Left lung (tissue), 10 donors: Measurements from ENCODE around the gene NELFB. TPM values are rescaled to one million over a fixed set of nuclear protein-coding genes. Genes with fewer than 3 reads are reported as not detected.

ENCODE experiments used
- ATAC-seq: fragments of 200-7000 bp; cut with Tn5 transposase; one replicate; pipeline ENCODE4 v1.9.1; 2020; ENCODE audit warnings: moderate library complexity
- DNase-seq, 4 donors: peaks; one replicate each; pipeline ENCODE4 v3.0.0-alpha.2; 2013 to 2020
- H3K27ac ChIP-seq, 2 donors: fragments of 200-600 bp; sonication (generic) in 1 of 2; one replicate each; pipeline versions ENCODE4 v1.5.0 to v1.8.0; 2020 to 2021
- H3K27me3 ChIP-seq, 2 donors: fragments of 200-600 bp; sonication (generic) in 1 of 2; one replicate each; pipeline versions ENCODE4 v1.5.0 to v1.8.0; 2020 to 2021
- H3K36me3 ChIP-seq, 2 donors: fragments of 200-600 bp; sonication (generic) in 1 of 2; one replicate each; pipeline versions ENCODE4 v1.5.0 to v1.8.0; 2020 to 2021
- H3K4me1 ChIP-seq, 2 donors: fragments of 200-600 bp; one replicate each; pipeline ENCODE4 v1.8.0; 2021
- H3K4me3 ChIP-seq, 2 donors: fragments of 200-600 bp; sonication (generic) in 1 of 2; one replicate each; pipeline versions ENCODE4 v1.5.0 to v1.8.0; 2020 to 2021; ENCODE audit warnings: mild to moderate bottlenecking in 1 of 2
- H3K9me3 ChIP-seq, 2 donors: fragments of 200-600 bp; sonication (generic) in 1 of 2; one replicate each; pipeline versions ENCODE4 v1.5.0 to v1.8.0; 2020 to 2021
- CTCF ChIP-seq, 2 donors: fragments of 200-600 bp; sonication (generic) in 1 of 2; IDR thresholded peaks; one replicate each; pipeline versions ENCODE4 v1.5.0 to v1.8.0; 2021; ENCODE audit warnings: antibody characterized with exemption in 2 of 2
- intact Hi-C, 2 donors: fragments of 100-400 bp; cut with DNase I; formaldehyde crosslinking; loops; one replicate each; pipeline versions ENCODE4 v1.11.2 to v1.14.2; 2022
- polyA plus RNA-seq, 6 donors: library from polyadenylated mRNA; unstranded; fragments of 120-200 nt; gene quantifications; one replicate each; pipeline ENCODE4 v1.2.1, GENCODE V29; 2013; ENCODE audit not compliant: insufficient read length in 6 of 6
- total RNA-seq, 2 donors: library from RNA; stranded (reverse); fragmentation: NEBNext Ultra II Directional; extraction: Animal tissue kit (Norgen Biotek cat#: 25700); gene quantifications; one replicate each; pipeline ENCODE4 v1.2.1, GENCODE V29; 2021
- donor health status: DM: no; HTN: yes; CAD: no.
- donor health status: DM: no; HTN: no; CAD: no.

NELFB gene
- total and polyA plus RNA-seq, 8 donors: 47.8 to 62.9 (median 55.6) TPM

GRCh38 chr9:137321726-137322361 lies 66.7 kb downstream of the NELFB start:
- no peak for ATAC-seq
- no peaks in the 10 kb centered on the region for H3K36me3 ChIP-seq
- DNase-seq: no peak
- TF ChIP-seq CTCF (IDR thresholded peaks at IDR 0.05): no peak
- H3K4me3 ChIP-seq: no peak overlapping the region
- no peak overlapping the region for H3K27ac ChIP-seq
- peaks cover 0 to 13% of the 10 kb centered on the region in 2 donors for H3K27me3 ChIP-seq
- H3K9me3 ChIP-seq: no peaks in the 10 kb centered on the region
- H3K4me1 ChIP-seq: peaks cover 0 to 27% of the 10 kb centered on the region in 2 donors
- intact Hi-C loops: no loop called here

Other genes with a start within 250 kb of the NELFB start
- 10 to 100 TPM; 34.5 to 34.8 TPM for gene ABCA2, start 227.1 kb upstream of the NELFB start, total RNA-seq
- 10 to 100 TPM; 20.8 to 33.8 (median 28.6) TPM for gene ABCA2, start 227.1 kb upstream of the NELFB start, polyA plus RNA-seq
- 1 to 10 TPM in 1 of 2 donors, under 1 TPM in 1; 0.17 to 2.9 TPM for gene FUT7, start 223.2 kb upstream of the NELFB start, total RNA-seq
- under 1 TPM in 3 of 6 donors, not detected in 3; 0.08 to 0.11 (median 0.09) TPM for gene FUT7, start 223.2 kb upstream of the NELFB start, polyA plus RNA-seq
- gene NPDC1, start 209.2 kb upstream of the NELFB start, total RNA-seq: 100 to 1,000 TPM; 104 to 105 TPM
- 10 to 100 TPM; 24.4 to 48.9 (median 25.2) TPM for gene NPDC1, start 209.2 kb upstream of the NELFB start, polyA plus RNA-seq
- gene ENTPD2, start 201.3 kb upstream of the NELFB start, total RNA-seq: under 1 TPM; 0.71 to 0.87 TPM
- 1 to 10 TPM; 1.7 to 4.7 (median 3.0) TPM for gene ENTPD2, start 201.3 kb upstream of the NELFB start, polyA plus RNA-seq
- 1 to 10 TPM; 2.7 to 4.6 TPM for gene SAPCD2, start 184.8 kb upstream of the NELFB start, total RNA-seq
- 10 to 100 TPM in 3 of 6 donors, 1 to 10 TPM in 3; 8.5 to 15.1 (median 10.4) TPM for gene SAPCD2, start 184.8 kb upstream of the NELFB start, polyA plus RNA-seq
- 10 to 100 TPM; 28.1 to 43.1 TPM for gene UAP1L1, start 177.8 kb upstream of the NELFB start, total RNA-seq
- gene UAP1L1, start 177.8 kb upstream of the NELFB start, polyA plus RNA-seq: 1 to 10 TPM; 4.6 to 8.8 (median 6.0) TPM
- 10 to 100 TPM; 51.5 to 54.9 TPM for gene MAN1B1, start 168.3 kb upstream of the NELFB start, total RNA-seq
- 10 to 100 TPM; 62.7 to 74.9 (median 66.9) TPM for gene MAN1B1, start 168.3 kb upstream of the NELFB start, polyA plus RNA-seq
- 100 to 1,000 TPM; 144 to 165 TPM for gene DPP7, start 140.6 kb upstream of the NELFB start, total RNA-seq
- gene DPP7, start 140.6 kb upstream of the NELFB start, polyA plus RNA-seq: 10 to 100 TPM; 35.8 to 53.6 (median 47.7) TPM
- under 1 TPM; 0.17 to 0.55 TPM for gene GRIN1, start 116.2 kb upstream of the NELFB start, total RNA-seq
- gene GRIN1, start 116.2 kb upstream of the NELFB start, polyA plus RNA-seq: under 1 TPM; 0.15 to 0.38 (median 0.28) TPM
- gene LRRC26, start 85.3 kb upstream of the NELFB start, total RNA-seq: under 1 TPM in 1 of 2 donors, not detected in 1; 0.55 TPM
- gene LRRC26, start 85.3 kb upstream of the NELFB start, polyA plus RNA-seq: under 1 TPM in 3 of 6 donors, not detected in 3; 0.23 to 0.63 (median 0.25) TPM
- gene TMEM210, start 83.3 kb upstream of the NELFB start, total RNA-seq: not detected
- not detected for gene TMEM210, start 83.3 kb upstream of the NELFB start, polyA plus RNA-seq
- 10 to 100 TPM; 43.5 to 52.3 TPM for gene ANAPC2, start 66.8 kb upstream of the NELFB start, total RNA-seq
- gene ANAPC2, start 66.8 kb upstream of the NELFB start, polyA plus RNA-seq: 10 to 100 TPM; 42.1 to 58.8 (median 44.3) TPM
- gene SSNA1, start 66.7 kb upstream of the NELFB start, total RNA-seq: 10 to 100 TPM; 59.1 to 68.0 TPM
- gene SSNA1, start 66.7 kb upstream of the NELFB start, polyA plus RNA-seq: 10 to 100 TPM; 38.7 to 53.6 (median 52.1) TPM
- 10 to 100 TPM; 21.6 to 21.7 TPM for gene TPRN, start 54.6 kb upstream of the NELFB start, total RNA-seq
- 10 to 100 TPM in 3 of 6 donors, 1 to 10 TPM in 3; 6.7 to 13.8 (median 9.4) TPM for gene TPRN, start 54.6 kb upstream of the NELFB start, polyA plus RNA-seq
- 10 to 100 TPM; 30.6 to 31.7 TPM for gene TMEM203, start 49.7 kb upstream of the NELFB start, total RNA-seq
- 10 to 100 TPM; 30.4 to 37.8 (median 33.3) TPM for gene TMEM203, start 49.7 kb upstream of the NELFB start, polyA plus RNA-seq
- 10 to 100 TPM; 16.5 to 19.5 TPM for gene NDOR1, start 49.6 kb upstream of the NELFB start, total RNA-seq
- gene NDOR1, start 49.6 kb upstream of the NELFB start, polyA plus RNA-seq: 10 to 100 TPM in 3 of 6 donors, 1 to 10 TPM in 3; 9.1 to 15.4 (median 10.2) TPM
- gene RNF208, start 33.1 kb upstream of the NELFB start, total RNA-seq: 1 to 10 TPM; 4.9 to 7.5 TPM
- gene RNF208, start 33.1 kb upstream of the NELFB start, polyA plus RNA-seq: 1 to 10 TPM; 4.0 to 7.8 (median 5.9) TPM
- under 1 TPM; 0.44 to 0.50 TPM for gene CYSRT1, start 30.2 kb upstream of the NELFB start, total RNA-seq
- 1 to 10 TPM; 1.4 to 3.7 (median 2.8) TPM for gene CYSRT1, start 30.2 kb upstream of the NELFB start, polyA plus RNA-seq
- gene RNF224, start 27.8 kb upstream of the NELFB start, total RNA-seq: under 1 TPM; 0.15 to 0.18 TPM
- 1 to 10 TPM; 1.7 to 4.8 (median 3.5) TPM for gene RNF224, start 27.8 kb upstream of the NELFB start, polyA plus RNA-seq
- gene SLC34A3, start 24.4 kb upstream of the NELFB start, total RNA-seq: under 1 TPM in 1 of 2 donors, not detected in 1; 0.12 TPM
- 1 to 10 TPM; 1.0 to 2.8 (median 2.1) TPM for gene SLC34A3, start 24.4 kb upstream of the NELFB start, polyA plus RNA-seq
- 100 to 1,000 TPM; 245 to 337 TPM for gene TUBB4B, start 14.0 kb upstream of the NELFB start, total RNA-seq
- 100 to 1,000 TPM; 196 to 315 (median 237) TPM for gene TUBB4B, start 14.0 kb upstream of the NELFB start, polyA plus RNA-seq
- not detected for gene STPG3, start 4.0 kb upstream of the NELFB start, total RNA-seq
- 1 to 10 TPM in 3 of 6 donors, under 1 TPM in 3; 0.69 to 1.4 (median 0.89) TPM for gene STPG3, start 4.0 kb upstream of the NELFB start, polyA plus RNA-seq
- gene TOR4A, start 22.4 kb downstream of the NELFB start, total RNA-seq: 10 to 100 TPM; 31.8 to 38.5 TPM
- gene TOR4A, start 22.4 kb downstream of the NELFB start, polyA plus RNA-seq: 10 to 100 TPM in 4 of 6 donors, 1 to 10 TPM in 2; 8.5 to 13.4 (median 11.0) TPM
- 10 to 100 TPM; 11.3 to 15.2 TPM for gene NRARP, start 46.9 kb downstream of the NELFB start, total RNA-seq
- 10 to 100 TPM in 2 of 6 donors, 1 to 10 TPM in 4; 7.0 to 11.1 (median 9.0) TPM for gene NRARP, start 46.9 kb downstream of the NELFB start, polyA plus RNA-seq
- 10 to 100 TPM; 13.7 to 21.8 TPM for gene EXD3, start 167.8 kb downstream of the NELFB start, total RNA-seq
- 10 to 100 TPM; 13.2 to 21.0 (median 16.6) TPM for gene EXD3, start 167.8 kb downstream of the NELFB start, polyA plus RNA-seq
- gene NOXA1, start 168.1 kb downstream of the NELFB start, total RNA-seq: 1 to 10 TPM; 6.1 to 8.7 TPM
- gene NOXA1, start 168.1 kb downstream of the NELFB start, polyA plus RNA-seq: 1 to 10 TPM; 4.5 to 7.3 (median 6.9) TPM
- under 1 TPM in 1 of 2 donors, not detected in 1; 0.15 TPM for gene ENTPD8, start 186.0 kb downstream of the NELFB start, total RNA-seq
- under 1 TPM; 0.33 to 0.68 (median 0.46) TPM for gene ENTPD8, start 186.0 kb downstream of the NELFB start, polyA plus RNA-seq
- 10 to 100 TPM; 29.5 to 31.4 TPM for gene NSMF, start 204.0 kb downstream of the NELFB start, total RNA-seq
- 10 to 100 TPM; 31.7 to 46.5 (median 37.4) TPM for gene NSMF, start 204.0 kb downstream of the NELFB start, polyA plus RNA-seq